Nephron progenitor cell (in vitro differentiated cells): ENCODE measurements around the gene RPGRIP1L.

Experiments used
- DNase-seq: peaks from one replicate; pipeline ENCODE4 v3.0.0; 2021
- H3K27ac Mint-ChIP-seq: 2 replicates; pipeline ENCODE4 v1.8.0; 2021; ENCODE audit warnings: mild to moderate bottlenecking, moderate library complexity, mixed read lengths
- H3K27me3 Mint-ChIP-seq: 2 replicates; pipeline ENCODE4 v1.8.0; 2021; ENCODE audit warnings: mild to moderate bottlenecking, low read depth, mixed read lengths; ENCODE audit not compliant: poor library complexity
- H3K36me3 Mint-ChIP-seq: 2 replicates; pipeline ENCODE4 v1.8.0; 2021; ENCODE audit warnings: low read depth, mixed read lengths
- H3K4me1 Mint-ChIP-seq: 2 replicates; pipeline ENCODE4 v1.8.0; 2021; ENCODE audit warnings: mixed read lengths
- H3K4me3 Mint-ChIP-seq: 2 replicates; pipeline ENCODE4 v1.8.0; 2021; ENCODE audit warnings: mild to moderate bottlenecking, moderate library complexity, mixed read lengths
- H3K9me3 Mint-ChIP-seq: 2 replicates; pipeline ENCODE4 v1.8.0; 2021; ENCODE audit warnings: mild to moderate bottlenecking, moderate library complexity, mixed read lengths
- TF ChIP-seq, protein P1 (sequence below): fragments of 200-600 bp; sonication (generic); IDR thresholded peaks from 2 replicates; pipeline ENCODE4 v1.5.0; 2021; ENCODE audit warnings: antibody characterized with exemption

The RPGRIP1L gene

GRCh38 chr16:53643474-53643873, 60.2 kb downstream of the RPGRIP1L start:
- Mint-ChIP-seq H3K4me3 (no peak overlapping the region), H3K36me3 (peaks cover 57% of the 10 kb centered on the region), H3K9me3 (peaks cover 22% of the 10 kb centered on the region), H3K4me1 (no peaks in the 10 kb centered on the region), H3K27ac (no peak overlapping the region), H3K27me3 (no peaks in the 10 kb centered on the region)
- TF ChIP-seq, protein P1, sequence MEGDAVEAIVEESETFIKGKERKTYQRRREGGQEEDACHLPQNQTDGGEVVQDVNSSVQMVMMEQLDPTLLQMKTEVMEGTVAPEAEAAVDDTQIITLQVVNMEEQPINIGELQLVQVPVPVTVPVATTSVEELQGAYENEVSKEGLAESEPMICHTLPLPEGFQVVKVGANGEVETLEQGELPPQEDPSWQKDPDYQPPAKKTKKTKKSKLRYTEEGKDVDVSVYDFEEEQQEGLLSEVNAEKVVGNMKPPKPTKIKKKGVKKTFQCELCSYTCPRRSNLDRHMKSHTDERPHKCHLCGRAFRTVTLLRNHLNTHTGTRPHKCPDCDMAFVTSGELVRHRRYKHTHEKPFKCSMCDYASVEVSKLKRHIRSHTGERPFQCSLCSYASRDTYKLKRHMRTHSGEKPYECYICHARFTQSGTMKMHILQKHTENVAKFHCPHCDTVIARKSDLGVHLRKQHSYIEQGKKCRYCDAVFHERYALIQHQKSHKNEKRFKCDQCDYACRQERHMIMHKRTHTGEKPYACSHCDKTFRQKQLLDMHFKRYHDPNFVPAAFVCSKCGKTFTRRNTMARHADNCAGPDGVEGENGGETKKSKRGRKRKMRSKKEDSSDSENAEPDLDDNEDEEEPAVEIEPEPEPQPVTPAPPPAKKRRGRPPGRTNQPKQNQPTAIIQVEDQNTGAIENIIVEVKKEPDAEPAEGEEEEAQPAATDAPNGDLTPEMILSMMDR: no peak
- DNase-seq: no peak

DNA sequence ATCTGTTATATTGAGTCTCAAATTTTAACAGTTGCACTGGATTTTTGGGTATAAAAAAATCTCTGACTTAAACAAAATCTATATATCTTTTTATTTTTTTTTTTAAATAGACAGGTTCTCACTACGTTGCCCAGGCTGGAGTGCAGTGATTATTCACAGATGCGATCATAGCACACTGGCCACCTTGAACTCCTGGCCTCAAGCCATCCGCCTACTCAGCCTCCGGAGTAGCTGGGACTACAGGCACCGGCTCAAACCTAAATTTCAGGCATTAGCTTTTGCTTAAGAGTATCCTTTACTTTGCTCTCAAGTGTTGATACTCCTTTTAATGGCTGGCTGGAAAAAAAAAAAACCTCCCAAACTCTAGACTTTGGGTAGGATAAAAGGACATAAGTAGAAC, 61.6 kb downstream of the RPGRIP1L start:
- TF ChIP-seq, protein P1: no peak
- Mint-ChIP-seq H3K27ac (no peak overlapping the region), H3K9me3 (peaks cover 22% of the 10 kb centered on the region), H3K4me1 (no peaks in the 10 kb centered on the region), H3K4me3 (no peak overlapping the region), H3K27me3 (no peaks in the 10 kb centered on the region), H3K36me3 (peaks cover 56% of the 10 kb centered on the region)
- DNase-seq: no peak

DNA sequence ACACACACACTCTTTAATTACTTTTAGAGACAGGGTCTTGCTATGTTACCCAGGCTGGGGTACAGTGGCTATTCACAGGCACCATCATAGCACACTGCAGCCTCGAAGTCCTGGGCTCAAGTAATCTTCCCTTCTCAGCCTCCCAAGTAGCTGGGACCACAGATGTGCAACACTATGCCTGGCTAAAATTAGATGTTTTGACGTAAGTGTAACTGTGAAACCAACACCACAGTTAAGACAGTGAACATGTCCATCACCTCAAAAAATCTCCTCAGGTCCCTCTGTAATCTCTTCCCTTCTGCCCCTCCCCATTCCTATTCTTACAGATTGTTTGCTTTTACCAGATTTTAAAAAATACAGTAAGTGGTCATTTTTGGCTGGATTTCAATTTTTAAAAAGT, 66.7 kb downstream of the RPGRIP1L start:
- Mint-ChIP-seq H3K27ac (no peak overlapping the region), H3K36me3 (peaks cover 42% of the 10 kb centered on the region), H3K4me1 (no peaks in the 10 kb centered on the region), H3K27me3 (no peaks in the 10 kb centered on the region), H3K9me3 (no peaks in the 10 kb centered on the region), H3K4me3 (no peak overlapping the region)
- DNase-seq: no peak
- TF ChIP-seq, protein P1: no peak

DNA sequence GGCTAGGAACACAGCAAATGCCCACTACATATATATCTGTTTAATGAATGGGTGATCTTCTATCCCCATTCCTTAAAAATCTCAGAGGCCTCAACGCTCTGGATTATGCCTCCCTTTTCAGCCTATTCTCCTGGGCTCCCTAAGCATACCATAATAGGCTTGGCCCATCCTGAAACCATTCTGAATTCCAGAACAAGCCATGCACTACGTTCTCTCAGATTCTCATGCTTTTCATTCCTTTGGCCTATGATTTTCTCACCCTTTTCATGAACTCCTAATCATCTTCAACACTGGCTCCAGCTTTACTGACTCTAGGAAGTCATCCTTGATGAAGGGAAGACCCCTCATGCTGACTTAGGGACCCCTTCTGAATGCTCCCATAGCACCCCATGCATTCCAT, 71.1 kb downstream of the RPGRIP1L start:
- H3K27ac Mint-ChIP-seq: no peak overlapping the region
- no peaks in the 10 kb centered on the region for H3K27me3 Mint-ChIP-seq
- H3K4me1 Mint-ChIP-seq: no peaks in the 10 kb centered on the region
- TF ChIP-seq, protein P1: no peak
- no peak for DNase-seq
- no peaks in the 10 kb centered on the region for H3K9me3 Mint-ChIP-seq
- H3K4me3 Mint-ChIP-seq: no peak overlapping the region
- H3K36me3 Mint-ChIP-seq: peaks cover 37% of the 10 kb centered on the region

- Mint-ChIP-seq H3K27me3 (no peaks in the 10 kb centered on the region), H3K36me3 (peaks cover 36% of the 10 kb centered on the region), H3K9me3 (peaks cover under 1% of the 10 kb centered on the region), H3K4me1 (no peaks in the 10 kb centered on the region), H3K27ac (peak overlapping the region; percentile 10), H3K4me3 (no peak overlapping the region)
- TF ChIP-seq, protein P1: no peak
- DNase-seq: no peak
These were observed 72.2 kb downstream of the RPGRIP1L start for GRCh38 chr16:53631236-53632025.
